ENCODE data around the gene PLK2. TPM values are rescaled to one million over a fixed set of nuclear protein-coding genes. Genes with fewer than 3 reads are reported as not detected.
A peak's percentile ranks its signal among the peaks of the same experiment; 100 is the strongest.

PLK2 gene
- total and polyA plus RNA-seq, 2 donors (not counting 3 experiments of a cell fraction or from before 2014, with no cell fraction given), result 199 to 250 TPM

GRCh38 chr5:58469896-58470295, 10.0 kb upstream of the PLK2 start:
- Histone ChIP-seq H3K4me1 (ENCODE audit: control insufficient read depth, extremely low read depth, insufficient read depth, low read length) (no peaks in the 10 kb centered on the region), H3K9ac (replicated peaks; ENCODE audit: extremely low read depth, insufficient read depth, low read length) (no peak overlapping the region), H3K27ac (ENCODE audit: insufficient read depth, low read depth, low read length) (no peak overlapping the region), H2AFZ (ENCODE audit: low read depth, low read length) (no peak overlapping the region), H3K9me1 (replicated peaks; ENCODE audit: control insufficient read depth, extremely low read depth, insufficient read depth, low read length) (no peaks in the 10 kb centered on the region), H3K79me2 (ENCODE audit: control insufficient read depth, insufficient read depth, low read length) (no peaks in the 10 kb centered on the region), H3K9me3 (replicated peaks; ENCODE audit: control insufficient read depth, insufficient read depth, low read length) (no peaks in the 10 kb centered on the region), H3K4me2 (ENCODE audit: insufficient read depth, low read length) (no peak overlapping the region), H3K27me3 (ENCODE audit: control insufficient read depth in 2 of 2, insufficient read depth in 2 of 2, low read length in 2 of 2) (no peaks in the 10 kb centered on the region), H4K20me1 (replicated peaks; ENCODE audit: control insufficient read depth, extremely low read depth, insufficient read depth, low read length) (no peaks in the 10 kb centered on the region), H3K4me3 (replicated peaks in 1 of 3; ENCODE audit: insufficient read depth in 1 of 3, low read depth in 1 of 3, low read length in 3 of 3) (no peak overlapping the region), H3K36me3 (ENCODE audit: control insufficient read depth in 2 of 2, extremely low read depth in 1 of 2, insufficient read depth in 2 of 2, low read length in 2 of 2) (no peaks in the 10 kb centered on the region)
- ChIA-PET POLR2A (no interaction called here), CTCF (interaction anchor here (1.1 kb wide), 1 partner anchor 690 kb away, joined by 3 read pairs; no protein-coding TSS in a partner anchor)
- DNase-seq (ENCODE audit: low read depth, low spot score) (no peak), FAIRE-seq (no peak)
- BruUV-seq (replicated peaks), result no TSS peak
- intact Hi-C loops (cut with micrococcal nuclease) (no loop called here), dilution Hi-C loops (cut with MboI; ENCODE audit: extremely low pct_ligation_motif_present, low sequenced_read_pairs) (loop anchor here (25.0 kb wide), 2 partner anchors 683 to 983 kb away; partner anchors contain the start of gene ACTBL2)
- TF ChIP-seq FOS (IDR thresholded peaks at IDR 0.05; ENCODE audit: borderline replicate concordance, insufficient read depth, low read length) (no peak), MYC (IDR thresholded peaks at IDR 0.05; ENCODE audit: low read depth, low read length) (no peak)

DNA sequence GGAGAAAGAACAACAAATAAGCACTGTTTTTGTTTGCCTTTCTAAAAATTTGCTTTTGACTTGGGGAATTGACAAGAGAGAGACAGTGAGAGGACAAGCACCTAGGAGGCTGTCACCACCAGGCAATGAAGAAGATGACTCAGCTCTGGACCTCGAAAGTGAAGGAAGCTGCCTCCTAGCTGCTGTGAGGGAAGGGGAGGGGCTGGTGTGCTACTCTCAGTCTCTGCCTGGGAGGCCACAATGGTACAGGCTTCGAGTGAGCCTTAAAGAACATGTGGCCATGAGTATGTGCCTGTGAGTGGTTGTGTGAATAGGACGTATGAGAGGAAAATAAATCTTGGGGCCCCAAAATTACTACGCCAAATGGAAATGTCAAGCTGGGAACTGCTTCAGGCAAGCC, 7.1 kb upstream of the PLK2 start:
- dilution Hi-C loops (cut with MboI; ENCODE audit: extremely low pct_ligation_motif_present, low sequenced_read_pairs) (loop anchor here (25.0 kb wide), 2 partner anchors 680 to 980 kb away; partner anchors contain the start of gene ACTBL2), intact Hi-C loops (cut with micrococcal nuclease) (no loop called here)
- Histone ChIP-seq H3K4me2 (ENCODE audit: insufficient read depth, low read length) (no peak overlapping the region), H3K9ac (replicated peaks; ENCODE audit: extremely low read depth, insufficient read depth, low read length) (no peak overlapping the region), H3K27ac (ENCODE audit: insufficient read depth, low read depth, low read length) (no peak overlapping the region), H3K9me1 (replicated peaks; ENCODE audit: control insufficient read depth, extremely low read depth, insufficient read depth, low read length) (no peaks in the 10 kb centered on the region), H4K20me1 (replicated peaks; ENCODE audit: control insufficient read depth, extremely low read depth, insufficient read depth, low read length) (no peaks in the 10 kb centered on the region), H3K4me1 (ENCODE audit: control insufficient read depth, extremely low read depth, insufficient read depth, low read length) (peaks cover 7% of the 10 kb centered on the region), H3K9me3 (replicated peaks; ENCODE audit: control insufficient read depth, insufficient read depth, low read length) (no peaks in the 10 kb centered on the region), H2AFZ (ENCODE audit: low read depth, low read length) (no peak overlapping the region), H3K27me3 (ENCODE audit: control insufficient read depth in 2 of 2, insufficient read depth in 2 of 2, low read length in 2 of 2) (no peaks in the 10 kb centered on the region), H3K79me2 (ENCODE audit: control insufficient read depth, insufficient read depth, low read length) (no peaks in the 10 kb centered on the region), H3K4me3 (replicated peaks in 1 of 3; ENCODE audit: insufficient read depth in 1 of 3, low read depth in 1 of 3, low read length in 3 of 3) (no peak overlapping the region), H3K36me3 (ENCODE audit: control insufficient read depth in 2 of 2, extremely low read depth in 1 of 2, insufficient read depth in 2 of 2, low read length in 2 of 2) (no peaks in the 10 kb centered on the region)
- DNase-seq (ENCODE audit: low read depth, low spot score) (peak; percentile 9), FAIRE-seq (peak; percentile 61)
- TF ChIP-seq FOS (IDR thresholded peaks at IDR 0.05; ENCODE audit: borderline replicate concordance, insufficient read depth, low read length) (peak; percentile 17), GATA2 (IDR thresholded peaks at IDR 0.05; ENCODE audit: insufficient read depth, insufficient read length, low read depth, low read length) (no peak)
- ChIA-PET CTCF (interaction anchor here (0.7 to 1.9 kb wide), 3 partner anchors 579 to 1173 kb away, joined by 3 to 10 read pairs (median 3); no protein-coding TSS in a partner anchor), POLR2A (no interaction called here)
- no TSS peak for BruUV-seq (replicated peaks)

All from endothelial cell of umbilical vein (primary cell).